ENCODE measurements around the gene ADH4. TPM values are rescaled to one million over a fixed set of nuclear protein-coding genes. Genes with fewer than 3 reads are reported as not detected.
"Not testable (repeated sequence)": the region's sequence is repeated elsewhere in the genome, so short reads cannot be mapped to it uniquely, and the experiment has no call there.

ADH4 gene
- total RNA-seq, 1 donor from 2014 or later, result 3.7 TPM

- Mint-ChIP-seq H3K27ac (peak overlapping the region; percentile 97), H3K27me3 (no peaks in the 10 kb centered on the region), H3K9me3 (no peaks in the 10 kb centered on the region), H3K4me1 (ENCODE audit: unreplicated experiment) (peaks cover 45% of the 10 kb centered on the region), H3K4me3 (peak overlapping the region; percentile 81), H3K36me3 (peaks cover 11% of the 10 kb centered on the region)
- TF ChIP-seq CTCF (conservative IDR thresholded peaks at IDR 0.05), result no peak
- no peak for DNase-seq (ENCODE audit: extremely low spot score, unreplicated experiment)
Observed at GRCh38 chr4:99090481-99091215, 53.4 kb downstream of the ADH4 start.

GRCh38 chr4:99088481-99089365 is 55.4 kb downstream of the ADH4 start, which contains the start of gene ADH5:
TSS of gene ADH5 (minus strand) at chr4:99088788. CDS start at chr4:99088700, 88 bp downstream.
- no peaks in the 10 kb centered on the region for H3K27me3 Mint-ChIP-seq
- H3K4me3 Mint-ChIP-seq, result peak within 1 kb of the TSS; percentile 98
- H3K36me3 Mint-ChIP-seq, result peaks cover 24% of the 10 kb centered on the region
- H3K4me1 Mint-ChIP-seq (ENCODE audit: unreplicated experiment), result peaks cover 52% of the 10 kb centered on the region
- TF ChIP-seq CTCF (conservative IDR thresholded peaks at IDR 0.05), result no peak
- no peaks in the 10 kb centered on the region for H3K9me3 Mint-ChIP-seq
- H3K27ac Mint-ChIP-seq, result peak within 1 kb of the TSS; percentile 97
- peak; percentile 87 for DNase-seq (ENCODE audit: extremely low spot score, unreplicated experiment)

GRCh38 chr4:99088023-99088449 is 56.1 kb downstream of the ADH4 start:
- no peak for TF ChIP-seq CTCF (conservative IDR thresholded peaks at IDR 0.05)
- H3K36me3 Mint-ChIP-seq, result peaks cover 25% of the 10 kb centered on the region
- H3K27me3 Mint-ChIP-seq, result no peaks in the 10 kb centered on the region
- H3K4me3 Mint-ChIP-seq, result peak overlapping the region; percentile 98
- peaks cover 52% of the 10 kb centered on the region for H3K4me1 Mint-ChIP-seq (ENCODE audit: unreplicated experiment)
- H3K9me3 Mint-ChIP-seq, result no peaks in the 10 kb centered on the region
- no peak for DNase-seq (ENCODE audit: extremely low spot score, unreplicated experiment)
- H3K27ac Mint-ChIP-seq, result peak overlapping the region; percentile 97

- Mint-ChIP-seq H3K4me3 (no peak overlapping the region), H3K9me3 (no peaks in the 10 kb centered on the region), H3K4me1 (ENCODE audit: unreplicated experiment) (peaks cover 24% of the 10 kb centered on the region), H3K36me3 (peaks cover 46% of the 10 kb centered on the region), H3K27ac (no peak overlapping the region), H3K27me3 (no peaks in the 10 kb centered on the region)
- DNase-seq (ENCODE audit: extremely low spot score, unreplicated experiment), result no peak
- no peak for TF ChIP-seq CTCF (conservative IDR thresholded peaks at IDR 0.05)
Observed at GRCh38 chr4:99084595-99084994, 59.5 kb downstream of the ADH4 start.

- Mint-ChIP-seq H3K36me3 (peaks cover 46% of the 10 kb centered on the region), H3K4me1 (ENCODE audit: unreplicated experiment) (peaks cover 12% of the 10 kb centered on the region), H3K9me3 (no peaks in the 10 kb centered on the region), H3K27me3 (no peaks in the 10 kb centered on the region), H3K27ac (no peak overlapping the region), H3K4me3 (no peak overlapping the region)
- DNase-seq (ENCODE audit: extremely low spot score, unreplicated experiment), result no peak
- no peak for TF ChIP-seq CTCF (conservative IDR thresholded peaks at IDR 0.05)
Observed at GRCh38 chr4:99082192-99082591, 61.9 kb downstream of the ADH4 start.

GRCh38 chr4:99080869-99081268 is 63.2 kb downstream of the ADH4 start:
- H3K36me3 Mint-ChIP-seq, result peaks cover 46% of the 10 kb centered on the region
- not testable (repeated sequence) for H3K4me3 Mint-ChIP-seq; H3K27me3 Mint-ChIP-seq; DNase-seq (ENCODE audit: extremely low spot score, unreplicated experiment); H3K9me3 Mint-ChIP-seq; H3K27ac Mint-ChIP-seq; H3K4me1 Mint-ChIP-seq (ENCODE audit: unreplicated experiment)

Data from type B pancreatic cell (in vitro differentiated cells).